Liver (tissue), 9 donors: ENCODE measurements around the gene SAT2. TPM values are rescaled to one million over a fixed set of nuclear protein-coding genes. Genes with fewer than 3 reads are reported as not detected.

Experiments
- DNase-seq: peaks from one replicate; pipeline ENCODE4 v3.0.0-alpha.2; 2017; ENCODE audit warnings: low spot score
- H3K27ac ChIP-seq, 2 donors: one replicate each; pipeline ENCODE4 v1.7.0; 2013; ENCODE audit warnings: inconsistent platforms in 2 of 2, low read length in 2 of 2, control low read depth in 1 of 2, low read depth in 1 of 2, mild to moderate bottlenecking in 1 of 2
- H3K27me3 ChIP-seq, 4 donors: one replicate each; pipeline versions ENCODE4 v1.6.1 to v1.7.0; 2013; ENCODE audit warnings: low read length in 3 of 4, inconsistent platforms in 1 of 4, mild to moderate bottlenecking in 1 of 4, moderate library complexity in 1 of 4; ENCODE audit not compliant: control insufficient read depth in 4 of 4, insufficient read depth in 4 of 4
- H3K36me3 ChIP-seq, 4 donors: one replicate each; pipeline versions ENCODE4 v1.6.1 to v1.7.0; 2013; ENCODE audit warnings: low read length in 3 of 4, mild to moderate bottlenecking in 3 of 4, low read depth in 1 of 4, moderate library complexity in 1 of 4; ENCODE audit not compliant: control insufficient read depth in 4 of 4, insufficient read depth in 3 of 4
- H3K4me1 ChIP-seq, 4 donors: one replicate each; pipeline versions ENCODE4 v1.6.1 to v1.7.0; 2013; ENCODE audit warnings: low read length in 3 of 4, mild to moderate bottlenecking in 3 of 4, moderate library complexity in 1 of 4; ENCODE audit not compliant: control insufficient read depth in 4 of 4, insufficient read depth in 4 of 4
- H3K4me3 ChIP-seq, 3 donors: one replicate each; pipeline versions ENCODE4 v1.6.1 to v1.7.0; 2013; ENCODE audit warnings: low read length in 3 of 3, control low read depth in 1 of 3, low read depth in 1 of 3, mild to moderate bottlenecking in 1 of 3
- H3K9ac ChIP-seq, 2 donors: one replicate each; pipeline ENCODE4 v1.7.0; 2013; ENCODE audit warnings: low read length in 2 of 2, mild to moderate bottlenecking in 2 of 2, moderate library complexity in 2 of 2, control low read depth in 1 of 2, low read depth in 1 of 2
- H3K9me3 ChIP-seq, 4 donors: one replicate each; pipeline versions ENCODE4 v1.6.1 to v1.7.0; 2013; ENCODE audit warnings: low read length in 3 of 4; ENCODE audit not compliant: control insufficient read depth in 4 of 4
- ATF3 ChIP-seq: IDR thresholded peaks from 2 replicates; pipeline ENCODE4 v1.6.1; 2016; ENCODE audit warnings: antibody characterized with exemption
- CTCF ChIP-seq: fragments of 150-350 bp; IDR thresholded peaks from 2 replicates; pipeline ENCODE4 v1.5.1; 2017; ENCODE audit warnings: improper control_type of control experiment, low read depth, low read length; ENCODE audit not compliant: missing input control
- EGR1 ChIP-seq, 2 donors: IDR thresholded peaks; 2 replicates each; pipeline ENCODE4 v1.6.1; 2016 to 2018; ENCODE audit warnings: antibody characterized with exemption in 2 of 2, low read depth in 2 of 2
- FOXA2 ChIP-seq: IDR thresholded peaks from 2 replicates; pipeline ENCODE4 v1.6.1; 2016; ENCODE audit warnings: antibody characterized with exemption
- GABPA ChIP-seq, 2 donors: IDR thresholded peaks in 1 of 2; conservative IDR thresholded peaks in 1 of 2; 2 replicates each; pipeline ENCODE4 v1.6.1; 2016; ENCODE audit warnings: antibody characterized with exemption in 2 of 2, mild to moderate bottlenecking in 1 of 2, moderate library complexity in 1 of 2
- HNF4A ChIP-seq, 2 donors: conservative IDR thresholded peaks; 2 replicates each; pipeline ENCODE4 v1.6.1; 2016; ENCODE audit warnings: antibody characterized with exemption in 2 of 2, mild to moderate bottlenecking in 2 of 2
- HNF4G ChIP-seq: IDR thresholded peaks from 2 replicates; pipeline ENCODE4 v1.6.1; 2016; ENCODE audit warnings: antibody characterized with exemption
- JUND ChIP-seq, 2 donors: IDR thresholded peaks; 2 replicates each; pipeline ENCODE4 v1.6.1; 2016; ENCODE audit warnings: antibody characterized with exemption in 2 of 2
- REST ChIP-seq: IDR thresholded peaks from 2 replicates; pipeline ENCODE4 v1.6.1; 2016; ENCODE audit warnings: antibody characterized with exemption, mild to moderate bottlenecking
- RXRA ChIP-seq, 2 donors: IDR thresholded peaks; 2 replicates each; pipeline ENCODE4 v1.6.1; 2017 to 2018; ENCODE audit warnings: antibody characterized with exemption in 2 of 2, mild to moderate bottlenecking in 1 of 2
- SP1 ChIP-seq: IDR thresholded peaks from 2 replicates; pipeline ENCODE4 v1.6.1; 2018; ENCODE audit warnings: antibody characterized with exemption, mild to moderate bottlenecking
- TAF1 ChIP-seq: conservative IDR thresholded peaks from 2 replicates; pipeline ENCODE4 v1.6.1; 2016; ENCODE audit warnings: antibody characterized with exemption, mild to moderate bottlenecking
- YY1 ChIP-seq: IDR thresholded peaks from 2 replicates; pipeline ENCODE4 v1.6.1; 2016; ENCODE audit warnings: antibody characterized with exemption, mild to moderate bottlenecking
- ZBTB33 ChIP-seq: IDR thresholded peaks from 2 replicates; pipeline ENCODE4 v1.6.1; 2016; ENCODE audit warnings: antibody characterized with exemption
- WGBS: extraction: QIAGEN DNeasy Blood & Tissue Kit; methylation state at CpG from one replicate; pipeline ENCODE4 v1.1.7; 2013; 5-methylcytosine and 5-hydroxymethylcytosine counted together
- polyA plus RNA-seq, 2 donors: library from polyadenylated mRNA; stranded (reverse) in 1 of 2; unstranded in 1 of 2; fragments of 200-250 nt in 1 of 2; fragments of >200 nt in 1 of 2; fragmentation: Nextera tagmentation in 1 of 2; extraction: Ambion mirVana in 1 of 2; gene quantifications; one replicate each; pipeline versions ENCODE4 v1.2.1 to v1.2.3, GENCODE V29; 2013 to 2015
- total RNA-seq, 2 donors: library from RNA; depleted of rRNA; stranded (reverse); fragments of >200 nt; gene quantifications; one replicate each; pipeline ENCODE4 v1.2.3, GENCODE V29; 2014
- TF ChIP-seq, protein P1 (sequence below): IDR thresholded peaks from 2 replicates; pipeline ENCODE4 v1.6.1; 2016; ENCODE audit warnings: antibody characterized with exemption
- donor health status: healthy.
- donor health status: healthy.
- donor health status: healthy.
- donor health status: healthy.
- donor health status: healthy.

SAT2 gene
- total and polyA plus RNA-seq, 4 donors = 25.9 to 181 (median 106) TPM

DNA sequence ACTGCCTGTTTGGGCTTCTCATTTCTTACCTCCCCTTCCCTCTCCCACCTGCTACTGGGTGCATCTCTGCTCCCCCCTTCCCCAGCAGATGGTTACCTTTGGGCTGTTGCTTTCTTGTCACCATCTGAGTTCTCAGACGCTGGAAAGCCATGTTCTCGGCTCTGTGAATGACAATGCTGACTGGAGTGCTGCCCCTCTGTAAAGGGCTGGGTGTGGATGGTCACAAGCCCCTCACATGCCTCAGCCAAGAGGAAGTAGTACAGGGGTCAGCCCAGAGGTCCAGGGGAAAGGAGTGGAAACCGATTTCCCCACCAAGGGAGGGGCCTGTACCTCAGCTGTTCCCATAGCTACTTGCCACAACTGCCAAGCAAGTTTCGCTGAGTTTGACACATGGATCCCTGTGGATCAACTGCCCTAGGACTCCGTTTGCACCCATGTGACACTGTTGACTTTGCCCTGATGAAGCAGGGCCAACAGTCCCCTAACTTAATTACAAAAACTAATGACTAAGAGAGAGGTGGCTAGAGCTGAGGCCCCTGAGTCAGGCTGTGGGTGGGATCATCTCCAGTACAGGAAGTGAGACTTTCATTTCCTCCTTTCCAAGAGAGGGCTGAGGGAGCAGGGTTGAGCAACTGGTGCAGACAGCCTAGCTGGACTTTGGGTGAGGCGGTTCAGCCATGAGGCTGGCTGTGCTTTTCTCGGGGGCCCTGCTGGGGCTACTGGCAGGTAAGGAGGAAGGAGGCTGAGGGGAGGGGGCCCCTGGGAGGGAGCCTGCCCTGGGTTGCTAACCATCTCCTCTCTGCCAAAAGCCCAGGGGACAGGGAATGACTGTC, 48.4 kb downstream of the SAT2 start, which contains the start of gene CD68:
TSS of gene CD68 (plus strand) at position 638 of the 833 bp plus-strand sequence. CDS start at position 678, 40 bp downstream.
- Histone ChIP-seq H3K27me3 (no peaks in the 10 kb centered on the region), H3K9me3 (no peaks in the 10 kb centered on the region), H3K27ac (peak within 1 kb of the TSS; percentile 82 to 96), H3K9ac (peak within 1 kb of the TSS; percentile 20 to 21), H3K4me1 (peaks cover 20 to 75% (median 55%) of the 10 kb centered on the region in 4 donors), H3K36me3 (peaks cover 20 to 40% (median 39%) of the 10 kb centered on the region in 4 donors), H3K4me3 (peak within 1 kb of the TSS; percentile 25 to 43 (median 36))
- peak; percentile 55 for DNase-seq
- TF ChIP-seq REST (no peak), TAF1 (no peak), JUND (IDR thresholded peaks at IDR 0.05) (peak in 1 of 2 donors; percentile 78), CTCF (no peak), ATF3 (no peak), ZBTB33 (peak; percentile 60), HNF4G (peak; percentile 18), RXRA (IDR thresholded peaks at IDR 0.05) (peak; percentile 28 to 74), SP1 (peak; percentile 80), FOXA2 (peak; percentile 79), YY1 (peak; percentile 64), HNF4A (conservative IDR thresholded peaks at IDR 0.05) (peak; percentile 75 to 80), GABPA (IDR thresholded peaks at IDR 0.05 in 1 of 2, conservative IDR thresholded peaks at IDR 0.05 in 1 of 2) (peak in 1 of 2 donors; percentile 84), EGR1 (IDR thresholded peaks at IDR 0.05; ENCODE audit: low read depth in 2 of 2) (no peak)
- TF ChIP-seq, protein P1, sequence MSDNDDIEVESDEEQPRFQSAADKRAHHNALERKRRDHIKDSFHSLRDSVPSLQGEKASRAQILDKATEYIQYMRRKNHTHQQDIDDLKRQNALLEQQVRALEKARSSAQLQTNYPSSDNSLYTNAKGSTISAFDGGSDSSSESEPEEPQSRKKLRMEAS = peak; percentile 85
- 14% methylated on average over 7 of the region's 7 CpGs for WGBS
